Measurements from ENCODE around the gene BTBD9.

DNA sequence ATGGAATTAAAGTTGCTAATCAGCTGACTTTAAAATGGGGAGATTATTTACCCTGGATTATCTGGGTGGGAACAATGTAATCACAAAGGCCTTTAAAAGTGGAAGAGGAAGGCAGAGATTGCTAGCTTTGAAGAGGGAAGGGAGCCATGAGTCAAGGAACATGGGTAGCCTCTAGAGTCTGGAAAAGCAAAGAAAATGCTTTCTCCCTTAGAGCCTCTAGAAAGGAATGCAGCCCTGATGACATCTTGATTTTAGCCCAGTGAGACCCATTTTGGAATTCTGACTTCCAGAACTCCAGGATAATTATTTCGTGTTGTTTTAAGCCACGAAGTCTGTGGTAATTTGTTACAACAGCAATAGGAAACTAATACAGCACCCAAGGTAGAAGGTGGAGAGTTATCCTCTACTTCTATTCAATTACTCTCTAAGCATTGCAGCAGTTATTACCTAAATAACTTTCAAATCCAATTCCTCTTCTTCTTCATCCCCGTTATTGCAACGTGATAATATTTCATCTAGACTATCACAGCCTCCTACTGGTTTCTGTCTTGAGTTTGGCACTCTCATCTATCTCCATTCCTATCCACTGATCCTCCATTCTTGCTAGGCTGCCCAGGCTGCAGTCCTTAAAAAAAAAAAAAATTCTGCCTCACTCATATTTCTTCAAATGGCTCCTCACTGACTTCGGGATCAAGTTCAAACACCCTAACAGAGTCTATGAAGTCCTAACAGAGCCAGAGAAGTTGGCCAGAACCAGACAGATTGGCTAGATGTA is 224.3 kb downstream of the BTBD9 start:
- TF ChIP-seq CTCF (IDR thresholded peaks at IDR 0.05): no peak
- no peak for TF ChIP-seq POLR2A (IDR thresholded peaks at IDR 0.05)
